Activated CD8-positive, alpha-beta memory T cell treated with anti-CD3 and anti-CD28 coated beads for 4 hours (primary cell): ENCODE results near the gene NCOA6.
"Not testable (repeated sequence)": the region's sequence is repeated elsewhere in the genome, so short reads cannot be mapped to it uniquely, and the experiment has no call there.

Experiments
- DNase-seq, 2 donors: peaks; one replicate each; pipeline ENCODE4 v3.0.0-alpha.2; 2020; ENCODE audit warnings: low read depth in 2 of 2

NCOA6 gene

GRCh38 chr20:34774886-34775285, 50.6 kb downstream of the NCOA6 start:
- no peak for DNase-seq

DNA sequence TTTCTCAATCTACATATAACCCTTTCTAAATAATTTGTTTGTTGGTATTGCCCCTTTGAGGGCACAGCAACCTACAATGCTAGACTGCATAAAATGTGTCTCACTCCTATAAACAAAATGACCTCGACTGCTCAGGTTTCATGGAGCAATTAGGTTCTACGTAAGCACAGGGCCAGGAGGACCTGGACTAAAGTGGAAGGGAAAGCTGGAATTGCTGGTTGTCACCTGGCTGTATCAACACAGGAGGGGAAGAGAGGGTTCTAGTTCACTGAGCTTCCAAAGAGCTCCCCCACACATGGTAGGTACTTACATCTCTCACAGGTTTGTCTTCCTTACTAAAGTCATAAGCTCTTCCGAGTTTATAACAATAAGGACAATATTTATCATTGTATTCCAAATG, 51.0 kb downstream of the NCOA6 start:
- no peak for DNase-seq

- DNase-seq: no peak
These were observed 51.7 kb downstream of the NCOA6 start for GRCh38 chr20:34773726-34774125.

DNA sequence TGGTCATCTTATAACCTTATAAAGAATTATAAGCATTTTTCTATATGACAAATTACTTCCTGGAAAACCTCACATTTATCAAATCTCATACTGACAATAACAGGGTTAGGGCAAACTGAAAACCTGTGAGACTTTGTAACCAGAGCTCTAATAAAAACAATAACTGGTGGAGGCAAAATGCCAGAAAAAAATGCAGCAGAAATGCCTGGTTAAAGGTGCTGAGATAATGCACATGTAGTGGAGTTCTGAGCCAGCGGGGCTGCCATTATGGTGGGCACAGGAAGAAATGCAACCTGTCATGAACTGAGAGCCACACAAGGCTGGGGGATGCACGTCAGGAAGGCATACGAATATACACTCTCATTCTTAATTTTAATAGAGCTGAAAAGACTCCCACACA, 53.0 kb downstream of the NCOA6 start:
- DNase-seq: no peak

DNA sequence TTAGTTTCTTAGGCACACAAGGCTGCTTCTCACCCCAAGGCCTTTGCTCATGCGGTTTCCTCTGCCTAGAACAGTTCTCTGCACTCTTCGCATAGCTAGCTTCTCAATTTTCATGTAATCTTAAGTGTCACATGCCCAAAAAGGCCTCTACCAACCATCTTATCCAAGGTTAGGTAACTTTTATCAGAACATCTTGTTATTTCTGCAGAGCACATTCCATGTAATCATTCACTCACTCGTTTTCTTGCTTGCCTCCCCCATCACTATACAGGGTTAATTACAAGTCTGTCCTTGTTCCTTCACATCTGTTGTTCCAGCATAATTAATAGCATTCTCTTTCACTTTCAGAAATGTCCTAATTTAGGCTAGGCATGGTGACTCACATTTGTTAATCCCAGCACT, 53.8 kb downstream of the NCOA6 start:
- no peak for DNase-seq

DNA sequence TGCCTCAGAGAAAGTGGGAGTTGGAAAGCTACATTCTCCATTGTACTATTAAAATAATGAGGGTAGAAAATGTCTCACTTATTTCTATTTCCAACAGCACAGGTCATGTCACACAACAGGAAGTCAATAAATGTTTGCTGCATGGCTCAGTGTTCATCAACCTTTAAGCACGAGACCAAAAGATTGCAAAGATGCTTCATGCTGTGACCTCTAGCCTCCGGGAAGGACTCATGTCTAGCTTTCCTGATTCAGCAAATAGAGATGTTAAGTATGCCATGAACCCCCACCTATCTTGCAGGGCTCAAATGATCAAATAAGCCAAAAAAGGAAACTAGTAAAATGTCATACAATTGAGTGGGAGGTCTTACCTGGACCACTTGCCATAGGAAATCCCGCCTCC, 57.4 kb downstream of the NCOA6 start:
- no peak for DNase-seq

DNA sequence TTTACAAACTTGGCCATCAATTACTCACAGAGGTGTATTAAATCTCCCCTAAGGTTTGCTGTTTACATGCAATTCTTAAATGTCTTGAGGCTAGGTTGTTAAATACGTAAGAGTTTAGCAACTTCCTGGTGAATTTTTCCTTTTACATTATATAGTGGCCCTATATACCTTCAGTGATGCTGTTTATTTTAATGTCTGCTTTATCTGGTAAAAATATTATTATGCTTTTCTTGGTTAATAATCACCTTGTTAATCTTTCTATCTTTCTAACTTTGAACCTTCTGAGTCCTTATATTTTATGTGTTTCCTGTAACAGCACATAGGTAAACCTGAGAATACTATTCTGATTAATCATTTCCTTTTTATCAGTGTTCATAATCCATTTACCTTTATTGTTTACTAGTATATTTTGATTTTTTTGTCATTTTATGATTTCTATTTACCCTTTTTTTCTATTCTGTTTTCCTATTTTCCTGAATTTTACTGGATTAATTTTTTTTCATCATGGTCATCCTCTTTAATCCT, 63.4 kb downstream of the NCOA6 start:
- no peak for DNase-seq

DNA sequence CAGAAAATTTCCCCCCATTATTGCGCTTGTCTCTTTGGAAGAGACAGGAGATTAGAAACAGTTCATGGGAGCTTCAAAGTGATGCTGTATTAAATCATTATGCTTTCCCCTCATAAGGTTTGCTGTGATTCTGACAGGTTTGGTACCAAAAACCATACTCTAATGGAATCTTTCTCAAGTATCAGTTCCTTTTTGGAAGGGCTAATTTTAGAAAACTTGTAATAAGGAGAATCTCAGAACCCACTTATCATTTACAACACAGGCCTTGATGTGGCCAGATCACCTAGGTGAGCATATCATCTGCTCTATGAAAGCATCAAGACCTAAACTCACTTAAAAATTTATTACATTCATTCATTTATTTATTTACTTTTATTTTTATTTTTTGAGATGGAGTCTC, 70.1 kb downstream of the NCOA6 start:
- DNase-seq: no peak

GRCh38 chr20:34754611-34755010, 70.8 kb downstream of the NCOA6 start:
- no peak for DNase-seq

DNA sequence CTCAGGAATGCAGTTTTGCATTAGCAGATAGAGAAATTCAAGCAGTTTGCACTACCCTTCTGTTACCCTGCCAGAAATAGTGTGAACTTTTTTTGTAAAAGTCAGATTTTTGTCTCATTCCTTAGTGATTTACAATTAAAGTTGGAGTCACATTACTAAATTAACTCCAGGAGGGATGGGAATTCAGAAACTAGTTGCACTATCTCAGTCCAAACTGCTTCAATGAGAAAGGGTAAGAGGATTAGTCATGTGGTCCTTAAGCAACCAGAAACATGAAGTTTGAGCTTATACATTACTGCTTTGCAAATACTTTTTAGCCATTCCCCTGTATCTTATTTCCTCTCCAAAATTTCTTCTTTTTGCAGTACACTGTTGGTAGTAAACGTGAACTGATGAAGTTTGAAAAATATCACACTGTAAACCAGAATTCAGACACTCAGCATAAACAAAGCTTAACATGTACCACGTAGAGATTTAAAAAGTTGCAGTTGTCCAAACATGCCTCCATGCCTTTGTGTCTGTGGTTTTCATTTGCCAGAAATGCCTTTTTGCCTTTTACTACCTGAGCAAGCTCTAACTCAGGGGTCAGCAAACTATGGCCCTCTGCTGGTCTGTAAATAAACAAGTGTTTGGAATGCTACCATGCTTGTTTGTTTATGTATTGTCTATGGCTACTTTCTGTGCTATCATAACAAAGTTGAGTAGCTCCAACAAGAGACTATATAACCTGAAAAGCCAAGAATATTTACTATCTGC, 71.6 kb downstream of the NCOA6 start:
- no peak for DNase-seq

DNA sequence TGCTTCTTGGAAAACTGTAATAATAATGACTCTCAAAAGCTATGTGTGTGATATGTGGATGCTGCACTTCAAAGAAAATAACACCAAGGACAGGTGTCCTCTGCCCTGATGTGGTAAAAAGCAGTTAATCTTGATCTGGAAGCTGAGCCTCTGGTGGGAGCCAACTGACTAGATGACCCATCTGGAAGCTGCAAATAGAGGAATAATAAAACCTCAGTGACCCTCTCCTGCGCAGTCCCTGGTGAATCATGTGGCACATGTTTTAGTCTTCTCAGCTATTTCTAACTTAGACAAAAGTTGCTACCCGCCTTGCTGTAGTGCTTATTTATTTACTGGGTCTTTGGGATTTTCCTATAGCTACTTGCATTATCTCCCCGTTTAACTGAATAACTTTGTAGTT, 74.0 kb downstream of the NCOA6 start:
- DNase-seq: no peak

GRCh38 chr20:34750484-34750883, 75.0 kb downstream of the NCOA6 start:
- no peak for DNase-seq

GRCh38 chr20:34748709-34749108, 76.7 kb downstream of the NCOA6 start:
- DNase-seq: no peak

GRCh38 chr20:34747479-34747878, 78.0 kb downstream of the NCOA6 start:
- DNase-seq: no peak

- no peak for DNase-seq
These were observed 78.8 kb downstream of the NCOA6 start for GRCh38 chr20:34746674-34747073.

DNA sequence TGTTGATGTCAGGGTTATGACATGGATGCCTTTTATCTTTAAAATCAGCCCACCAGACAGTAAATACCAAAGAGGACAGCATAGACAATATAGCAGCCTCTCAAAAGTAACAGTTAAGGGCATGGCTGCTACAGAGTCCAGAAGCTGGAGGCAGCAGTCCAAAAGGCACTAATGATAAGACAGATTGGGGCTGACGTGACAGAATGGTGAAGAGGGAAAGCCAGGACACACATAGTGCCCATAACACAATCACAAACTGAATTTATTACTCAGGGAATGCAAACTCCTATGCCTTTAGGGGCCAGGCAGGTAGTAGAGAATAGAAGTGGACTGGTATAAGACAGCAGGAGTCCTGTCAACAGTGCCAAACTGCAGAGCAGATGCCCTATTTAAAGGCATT, 80.6 kb downstream of the NCOA6 start:
- no peak for DNase-seq

- DNase-seq: no peak
These were observed 81.1 kb downstream of the NCOA6 start for GRCh38 chr20:34744340-34744739.

- DNase-seq: no peak
These were observed 82.4 kb downstream of the NCOA6 start for GRCh38 chr20:34743039-34743438.

GRCh38 chr20:34736106-34736735, 89.2 kb downstream of the NCOA6 start:
- no peak for DNase-seq

- DNase-seq: no peak
These were observed 92.9 kb downstream of the NCOA6 start for GRCh38 chr20:34732523-34732922.

- DNase-seq: no peak
These were observed 96.0 kb downstream of the NCOA6 start for GRCh38 chr20:34729416-34729815.

- no peak for DNase-seq
These were observed 101.3 kb downstream of the NCOA6 start for GRCh38 chr20:34724172-34724571.

- DNase-seq: not testable (repeated sequence)
These were observed 102.9 kb downstream of the NCOA6 start for GRCh38 chr20:34722560-34722959.
